SK-N-SH (cell line): ENCODE data around the gene ZNF184. TPM values are rescaled to one million over a fixed set of nuclear protein-coding genes. Genes with fewer than 3 reads are reported as not detected.

Source experiments
- CTCF ChIA-PET: fragments of 300-600, 350-600 bp; formaldehyde crosslinking; extraction: SDS; loops from one replicate; lab custom pipeline; 2021; lab: Yijun Ruan, JAX
- POLR2A ChIA-PET: fragments of 350-600 bp; sonication (Branson Sonifier 250); formaldehyde crosslinking; extraction: SDS; loops from one replicate; lab custom pipeline; 2020; ENCODE audit warnings: antibody characterized with exemption, inconsistent platforms; lab: Yijun Ruan, JAX
- DNase-seq: peaks from one replicate; pipeline ENCODE4 v3.0.0; 2012
- H2AFZ ChIP-seq: fragments of 200-600 bp; sonication (generic); 2 replicates; pipeline ENCODE4 v1.8.1; 2016; ENCODE audit warnings: antibody characterized with exemption, mild to moderate bottlenecking, low read depth
- H3F3A ChIP-seq: fragments of 200-600 bp; sonication (generic); replicated peaks from 2 replicates; pipeline ENCODE3; 2016; ENCODE audit warnings: antibody characterized with exemption, mild to moderate bottlenecking; ENCODE audit not compliant: insufficient read depth
- H3K27ac ChIP-seq, 2 experiments: fragments of 200-500 bp in 1 of 2; fragments of 200-600 bp in 1 of 2; sonication (Bioruptor generic) in 1 of 2; sonication (generic), shearing (Covaris generic) in 1 of 2; 2 replicates each; pipeline versions ENCODE4 v1.5.1 to v1.6.1; 2014 to 2016; ENCODE audit warnings: low read depth in 2 of 2, inconsistent platforms in 1 of 2, low read length in 1 of 2, mild to moderate bottlenecking in 1 of 2, mixed read lengths in 1 of 2
- H3K27me3 ChIP-seq: fragments of 200-600 bp; sonication (generic), shearing (Covaris generic); 2 replicates; pipeline ENCODE4 v1.6.1; 2016; ENCODE audit warnings: mixed run types; ENCODE audit not compliant: insufficient read depth
- H3K36me3 ChIP-seq, 2 experiments: fragments of 200-500 bp in 1 of 2; fragments of 200-600 bp in 1 of 2; sonication (Bioruptor generic) in 1 of 2; sonication (generic) in 1 of 2; replicated peaks in 1 of 2; 2 replicates each; pipeline versions ENCODE3 to v1.5.1; 2014 to 2016; ENCODE audit warnings: low read length in 1 of 2, mild to moderate bottlenecking in 1 of 2; ENCODE audit not compliant: insufficient read depth in 2 of 2, control insufficient read depth in 1 of 2
- H3K4me1 ChIP-seq, 2 experiments: fragments of 200-500 bp in 1 of 2; fragments of 200-600 bp in 1 of 2; sonication (Bioruptor generic) in 1 of 2; sonication (generic), shearing (Covaris generic) in 1 of 2; 2 replicates each; pipeline versions ENCODE4 v1.5.1 to v1.6.1; 2014 to 2016; ENCODE audit warnings: low read depth in 1 of 2, low read length in 1 of 2, mixed run types in 1 of 2; ENCODE audit not compliant: insufficient read depth in 2 of 2, control insufficient read depth in 1 of 2
- H3K4me2 ChIP-seq: fragments of 200-600 bp; sonication (generic), shearing (Covaris generic); 2 replicates; pipeline ENCODE4 v1.6.1; 2017; ENCODE audit warnings: mixed run types
- H3K4me3 ChIP-seq, 2 experiments: fragments of 200-500 bp in 1 of 2; fragments of 200-600 bp in 1 of 2; sonication (Bioruptor generic) in 1 of 2; sonication (generic), shearing (Covaris generic) in 1 of 2; 2 replicates each; pipeline versions ENCODE4 v1.5.1 to v1.8.1; 2014 to 2016; ENCODE audit warnings: low read depth in 2 of 2, inconsistent platforms in 1 of 2, low read length in 1 of 2, mild to moderate bottlenecking in 1 of 2, mixed read lengths in 1 of 2, moderate library complexity in 1 of 2
- H3K79me2 ChIP-seq: fragments of 200-600 bp; sonication (generic); 2 replicates; pipeline ENCODE4 v1.8.1; 2017; ENCODE audit warnings: mild to moderate bottlenecking; ENCODE audit not compliant: insufficient read depth
- H3K9ac ChIP-seq: fragments of 200-600 bp; sonication (generic); 2 replicates; pipeline ENCODE4 v1.6.1; 2017; ENCODE audit warnings: mixed run types
- H3K9me2 ChIP-seq: fragments of 200-600 bp; sonication (generic); 2 replicates; pipeline ENCODE4 v1.6.1; 2017; ENCODE audit warnings: mixed run types
- H3K9me3 ChIP-seq: fragments of 200-600 bp; sonication (generic); 2 replicates; pipeline ENCODE4 v1.6.1; 2017; ENCODE audit warnings: mixed run types, mild to moderate bottlenecking, moderate library complexity
- H4K20me1 ChIP-seq: fragments of 200-600 bp; sonication (generic); 2 replicates; pipeline ENCODE4 v1.6.1; 2017; ENCODE audit warnings: mild to moderate bottlenecking, mixed run types; ENCODE audit not compliant: insufficient read depth
- CHD2 ChIP-seq: fragments of 150-350 bp; IDR thresholded peaks from 2 replicates; pipeline ENCODE4 v1.6.1; 2018; ENCODE audit warnings: low read length; ENCODE audit not compliant: partially characterized antibody
- CTCF ChIP-seq: fragments of 200-600 bp; sonication (generic); IDR thresholded peaks from 2 replicates; pipeline ENCODE4 v1.6.1; 2017; ENCODE audit warnings: antibody characterized with exemption, mild to moderate bottlenecking, moderate library complexity
- EP300 ChIP-seq, 2 experiments: IDR thresholded peaks; 2 replicates each; pipeline versions ENCODE4 v1.4.0 to v1.6.1; 2012; ENCODE audit warnings: borderline replicate concordance in 1 of 2, low read depth in 1 of 2, low read length in 1 of 2
- FOSL2 ChIP-seq: IDR thresholded peaks from 2 replicates; pipeline ENCODE4 v1.4.0; 2012; ENCODE audit warnings: low read depth, mild to moderate bottlenecking, moderate library complexity, borderline replicate concordance
- GATA2 ChIP-seq: sonication (generic); formaldehyde crosslinking; IDR thresholded peaks from 2 replicates; pipeline ENCODE4 v1.5.0; 2020; ENCODE audit warnings: mild to moderate bottlenecking, missing genetic modification reagents
- MAX ChIP-seq: IDR thresholded peaks from 2 replicates; pipeline ENCODE4 v1.4.0; 2012; ENCODE audit warnings: low read depth
- MXI1 ChIP-seq: IDR thresholded peaks from 2 replicates; pipeline ENCODE4 v1.6.1; 2012; ENCODE audit warnings: mild to moderate bottlenecking, low read depth, low read length, improper control_type of control experiment
- NFIC ChIP-seq: IDR thresholded peaks from 2 replicates; pipeline ENCODE4 v1.4.0; 2012; ENCODE audit warnings: borderline replicate concordance
- NRF1 ChIP-seq: IDR thresholded peaks from 2 replicates; pipeline ENCODE4 v1.6.1; 2012; ENCODE audit warnings: low read depth, mild to moderate bottlenecking, low read length
- PBX3 ChIP-seq: IDR thresholded peaks from 2 replicates; pipeline ENCODE4; 2012
- POLR2AphosphoS5 ChIP-seq: IDR thresholded peaks from 2 replicates; pipeline ENCODE4 v1.6.1; 2012; ENCODE audit warnings: low read depth, low read length
- RFX5 ChIP-seq: IDR thresholded peaks from 2 replicates; pipeline ENCODE4 v1.6.1; 2012; ENCODE audit warnings: mild to moderate bottlenecking, improper control_type of control experiment, low read length
- SIN3A ChIP-seq: IDR thresholded peaks from 2 replicates; pipeline ENCODE4 v1.6.1; 2012; ENCODE audit warnings: low read depth, mild to moderate bottlenecking, low read length, moderate library complexity, borderline replicate concordance
- TAF1 ChIP-seq: IDR thresholded peaks from 2 replicates; pipeline ENCODE4 v1.6.1; 2012; ENCODE audit warnings: low read depth, mild to moderate bottlenecking, low read length, moderate library complexity, borderline replicate concordance
- TEAD4 ChIP-seq: IDR thresholded peaks from 2 replicates; pipeline ENCODE4 v1.4.0; 2012; ENCODE audit warnings: mild to moderate bottlenecking, borderline replicate concordance; ENCODE audit not compliant: insufficient read depth
- USF1 ChIP-seq: IDR thresholded peaks from 2 replicates; pipeline ENCODE4 v1.4.0; 2012; ENCODE audit warnings: low read depth, borderline replicate concordance
- USF2 ChIP-seq: fragments of 150-350 bp; IDR thresholded peaks from 2 replicates; pipeline ENCODE4 v1.6.1; 2017; ENCODE audit warnings: antibody characterized with exemption, low read length, low read depth, borderline replicate concordance
- ZBTB33 ChIP-seq: IDR thresholded peaks from 2 replicates; pipeline ENCODE4 v1.4.0; 2012; ENCODE audit warnings: low read depth, borderline replicate concordance
- WGBS: methylation state at CpG from one replicate; pipeline ENCODE4 v1.1.6; 2017; ENCODE audit warnings: low lambda C conversion rate; 5-methylcytosine and 5-hydroxymethylcytosine counted together
- polyA plus RNA-seq, 3 experiments: library from polyadenylated mRNA; depleted of rRNA; stranded (reverse); fragments of >200 nt; gene quantifications; 2 replicates each; pipeline ENCODE4 v1.2.3, GENCODE V29; 2012

ZNF184 gene
- polyA plus RNA-seq, 1 of the 3 experiments (the other 2 are of a cell fraction) = 1.6 TPM

- no peaks in the 10 kb centered on the region for H3F3A ChIP-seq
- CTCF ChIA-PET = interaction anchor here (1.5 kb wide), 1 partner anchor 14 kb away, joined by 3 read pairs; no protein-coding TSS in a partner anchor
- TF ChIP-seq ZBTB33 = no peak
- TF ChIP-seq FOSL2 = no peak
- no peak for TF ChIP-seq USF1
- no peak for TF ChIP-seq POLR2AphosphoS5
- no peak for TF ChIP-seq NFIC
- TF ChIP-seq MXI1 = no peak
- no peak for TF ChIP-seq CHD2
- no peak for TF ChIP-seq TAF1
- no peak for TF ChIP-seq SIN3A
- no peak for TF ChIP-seq RFX5
- TF ChIP-seq NRF1 = no peak
- TF ChIP-seq TEAD4 = no peak
- TF ChIP-seq, all 33 proteins: peak for 0
- Histone ChIP-seq H2AFZ (no peak overlapping the region), H3K79me2 (no peaks in the 10 kb centered on the region), H3K9me2 (no peaks in the 10 kb centered on the region), H4K20me1 (no peaks in the 10 kb centered on the region), H3K27ac (no peak overlapping the region), H3K9ac (no peak overlapping the region), H3K27me3 (no peaks in the 10 kb centered on the region), H3K4me3 (no peak overlapping the region), H3K4me2 (no peak overlapping the region), H3K36me3 (no peaks in the 10 kb centered on the region), H3K9me3 (no peaks in the 10 kb centered on the region), H3K4me1 (no peaks in the 10 kb centered on the region)
- POLR2A ChIA-PET = no interaction called here
- 24% methylated on average over 7 of the region's 8 CpGs for WGBS
- no peak for DNase-seq
Observed at GRCh38 chr6:27407153-27407814, 65.6 kb downstream of the ZNF184 start.

- Histone ChIP-seq H3K9me3 (no peaks in the 10 kb centered on the region), H3K79me2 (no peaks in the 10 kb centered on the region), H2AFZ (no peak overlapping the region), H3K36me3 (no peaks in the 10 kb centered on the region), H3K4me1 (no peaks in the 10 kb centered on the region), H3K27me3 (no peaks in the 10 kb centered on the region), H3F3A (no peaks in the 10 kb centered on the region), H3K27ac (no peak overlapping the region), H3K4me3 (no peak overlapping the region), H3K9ac (no peak overlapping the region), H4K20me1 (no peaks in the 10 kb centered on the region), H3K9me2 (no peaks in the 10 kb centered on the region), H3K4me2 (no peak overlapping the region)
- ChIA-PET POLR2A (no interaction called here), CTCF (no interaction called here)
- 8% methylated on average over 2 of the region's 3 CpGs for WGBS
- DNase-seq = no peak
- TF ChIP-seq TAF1 (no peak), USF2 (no peak), PBX3 (no peak), MAX (no peak), GATA2 (CRISPR knock-in tag) (no peak), USF1 (no peak), NFIC (no peak), EP300 (IDR thresholded peaks at IDR 0.05; ENCODE audit: borderline replicate concordance in 1 of 2, low read depth in 1 of 2, low read length in 1 of 2) (no peak), CTCF (no peak), CHD2 (no peak)
Observed at GRCh38 chr6:27406085-27406484, 66.8 kb downstream of the ZNF184 start.
